Right cardiac atrium (tissue), 5 donors: ENCODE measurements around the gene SDK1. TPM values are rescaled to one million over a fixed set of nuclear protein-coding genes. Genes with fewer than 3 reads are reported as not detected.
"Not testable (repeated sequence)": the region's sequence is repeated elsewhere in the genome, so short reads cannot be mapped to it uniquely, and the experiment has no call there.

Experiments used
- ATAC-seq, 2 donors: fragments of 200-7000 bp; cut with Tn5 transposase; one replicate each; pipeline versions ENCODE4 v1.8.0 to v1.9.1; 2020; ENCODE audit warnings: moderate library complexity in 2 of 2, mild to moderate bottlenecking in 1 of 2
- DNase-seq, 3 donors: peaks; one replicate each; pipeline ENCODE4 v3.0.0-alpha.2; 2020
- H3K27ac ChIP-seq: one replicate; pipeline ENCODE4 v1.5.1; 2013; ENCODE audit warnings: mild to moderate bottlenecking, low read length, control low read depth, moderate library complexity
- H3K27me3 ChIP-seq: one replicate; pipeline ENCODE4 v1.6.1; 2013; ENCODE audit not compliant: control insufficient read depth, insufficient read depth
- H3K4me1 ChIP-seq: one replicate; pipeline ENCODE4 v1.6.1; 2013; ENCODE audit warnings: low read length; ENCODE audit not compliant: control insufficient read depth, insufficient read depth
- H3K4me3 ChIP-seq: one replicate; pipeline ENCODE4 v1.5.1; 2013; ENCODE audit warnings: low read length, control low read depth
- H3K9me3 ChIP-seq: one replicate; pipeline ENCODE4 v1.6.1; 2013; ENCODE audit warnings: low read length; ENCODE audit not compliant: control insufficient read depth
- WGBS: extraction: QIAGEN DNeasy Blood & Tissue Kit; methylation state at CpG from one replicate; pipeline ENCODE4 v1.1.7; 2013; 5-methylcytosine and 5-hydroxymethylcytosine counted together
- intact Hi-C, 4 donors: fragments of 100-400 bp; cut with DNase I; formaldehyde crosslinking; loops; one replicate each; pipeline versions ENCODE4 v1.11.0 to v1.14.0; 2022 to 2023
- polyA plus RNA-seq: library from polyadenylated mRNA; stranded (reverse); fragments of 200-250 nt; gene quantifications from one replicate; pipeline ENCODE4 v1.2.3, GENCODE V29; 2013
- total RNA-seq, 4 donors: library from RNA; stranded (reverse); fragmentation: NEBNext Ultra II Directional; extraction: Animal tissue kit (Norgen Biotek cat#: 25700); gene quantifications; one replicate each; pipeline ENCODE4 v1.2.1, GENCODE V29; 2021
- donor health status: healthy with polysubstance abuse.
- donor health status: DM: no; HTN: yes; CAD: no.
- donor health status: DM: no; HTN: no; CAD: no.
- donor health status: DM: no; HTN: yes; CAD: no; lungs with severe emphysema.
- donor health status: DM: yes; HTN: yes; CAD: no.

The SDK1 gene
- total and polyA plus RNA-seq, 5 donors: 0.97 to 3.2 (median 2.4) TPM

- Histone ChIP-seq H3K4me1 (no peaks in the 10 kb centered on the region), H3K27ac (no peak overlapping the region), H3K4me3 (no peak overlapping the region), H3K9me3 (no peaks in the 10 kb centered on the region), H3K27me3 (no peaks in the 10 kb centered on the region)
- DNase-seq (no peak), ATAC-seq (no peak)
- 92% methylated on average over 1 of the region's 1 CpG for WGBS
- intact Hi-C loops: no loop called here
These were observed 452.8 kb downstream of the SDK1 start for GRCh38 chr7:3753868-3754267.

DNA sequence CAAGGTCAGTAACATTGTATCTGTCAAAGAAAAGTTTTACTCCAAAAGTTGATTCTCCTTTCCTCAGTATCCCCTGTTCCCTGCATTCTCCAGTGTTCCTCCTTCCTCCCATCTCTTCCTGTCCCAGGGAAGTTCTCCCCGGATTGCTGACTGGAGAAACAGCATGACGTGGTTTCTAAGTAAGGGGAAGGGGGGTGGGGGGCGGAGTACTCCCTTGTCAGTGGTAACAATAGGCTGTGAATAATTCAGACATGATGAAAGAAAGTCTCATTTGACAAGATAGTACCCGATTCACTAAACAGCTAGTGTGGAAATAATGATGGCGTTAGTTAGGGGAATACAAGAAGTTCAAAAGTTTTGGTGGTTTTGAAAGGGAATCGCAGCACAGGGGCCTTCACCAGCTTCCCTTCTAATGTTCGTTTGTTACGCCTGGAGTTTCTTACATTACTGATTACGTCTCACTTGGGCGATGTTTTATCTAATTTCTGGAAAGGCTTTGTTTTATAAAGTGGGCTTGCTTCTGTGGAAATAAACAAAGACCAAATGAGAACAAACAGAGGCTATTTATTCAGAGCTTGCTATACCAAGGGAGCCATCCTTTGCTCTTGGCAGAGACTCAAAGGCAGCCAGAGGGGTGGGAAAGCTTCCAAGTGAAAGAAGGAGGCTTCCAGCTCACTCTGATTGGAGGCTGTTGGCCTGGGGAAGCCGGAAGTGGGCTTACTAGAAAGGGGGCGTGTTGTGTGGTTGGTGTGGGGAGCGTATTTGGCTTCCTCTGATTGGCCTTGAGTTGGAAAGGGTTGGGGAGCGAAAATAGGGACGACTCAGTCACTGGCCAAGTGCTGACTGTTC, 453.7 kb downstream of the SDK1 start:
- Histone ChIP-seq H3K4me1 (no peaks in the 10 kb centered on the region), H3K27ac (no peak overlapping the region), H3K27me3 (no peaks in the 10 kb centered on the region), H3K4me3 (no peak overlapping the region), H3K9me3 (no peaks in the 10 kb centered on the region)
- 39% methylated on average over 15 of the region's 15 CpGs for WGBS
- DNase-seq (peak; percentile 54 to 73 (median 58)), ATAC-seq (peak; percentile 89 to 90)
- intact Hi-C loops: no loop called here

- H3K9me3 ChIP-seq, H3K27ac ChIP-seq, H3K4me1 ChIP-seq, DNase-seq, intact Hi-C loops, ATAC-seq, H3K4me3 ChIP-seq, H3K27me3 ChIP-seq: not testable (repeated sequence)
- 94% methylated on average over 8 of the region's 8 CpGs for WGBS
These were observed 454.9 kb downstream of the SDK1 start for GRCh38 chr7:3755778-3756453.

GRCh38 chr7:3757059-3757458, 456.0 kb downstream of the SDK1 start:
- intact Hi-C loops: no loop called here
- Histone ChIP-seq H3K27me3 (no peaks in the 10 kb centered on the region), H3K9me3 (no peaks in the 10 kb centered on the region), H3K4me1 (no peaks in the 10 kb centered on the region), H3K27ac (no peak overlapping the region), H3K4me3 (no peak overlapping the region)
- 82% methylated on average over 3 of the region's 3 CpGs for WGBS
- ATAC-seq (no peak), DNase-seq (no peak)

DNA sequence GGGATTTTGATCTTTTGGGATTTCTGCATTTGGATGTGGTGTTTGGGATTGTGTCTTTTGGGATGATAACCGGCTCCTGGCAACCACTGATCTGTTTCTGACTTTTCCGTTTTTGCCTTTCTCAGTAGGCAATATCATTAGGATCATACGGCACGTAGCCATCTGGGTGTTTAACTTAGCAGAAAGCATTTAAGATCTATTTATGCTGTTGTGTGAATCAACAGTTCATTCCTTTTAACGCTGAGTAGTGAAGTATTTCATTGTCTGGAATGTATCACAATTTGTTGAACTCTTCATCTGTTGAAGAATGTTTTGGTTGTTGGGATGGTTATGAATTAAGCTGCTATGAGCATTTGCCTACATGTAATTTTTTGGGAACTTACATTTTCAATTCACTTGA, 459.6 kb downstream of the SDK1 start:
- H3K4me1 ChIP-seq: no peaks in the 10 kb centered on the region
- H3K27me3 ChIP-seq: no peaks in the 10 kb centered on the region
- no peaks in the 10 kb centered on the region for H3K9me3 ChIP-seq
- DNase-seq: no peak
- 58% methylated on average over 5 of the region's 5 CpGs for WGBS
- H3K27ac ChIP-seq: no peak overlapping the region
- H3K4me3 ChIP-seq: no peak overlapping the region
- intact Hi-C loops: no loop called here
- no peak for ATAC-seq

GRCh38 chr7:3762146-3762831, 461.2 kb downstream of the SDK1 start:
- WGBS: 90% methylated on average over 11 of the region's 11 CpGs
- Histone ChIP-seq H3K4me1 (no peaks in the 10 kb centered on the region), H3K4me3 (no peak overlapping the region), H3K27me3 (no peaks in the 10 kb centered on the region), H3K9me3 (no peaks in the 10 kb centered on the region), H3K27ac (no peak overlapping the region)
- DNase-seq (no peak), ATAC-seq (no peak)
- intact Hi-C loops: no loop called here

- no peaks in the 10 kb centered on the region for H3K9me3 ChIP-seq
- H3K4me3 ChIP-seq: no peak overlapping the region
- no peak for DNase-seq
- no peaks in the 10 kb centered on the region for H3K27me3 ChIP-seq
- no peaks in the 10 kb centered on the region for H3K4me1 ChIP-seq
- WGBS: 80% methylated on average over 9 of the region's 9 CpGs
- H3K27ac ChIP-seq: no peak overlapping the region
- intact Hi-C loops: no loop called here
- ATAC-seq: no peak
These were observed 467.1 kb downstream of the SDK1 start for GRCh38 chr7:3767917-3768777.

DNA sequence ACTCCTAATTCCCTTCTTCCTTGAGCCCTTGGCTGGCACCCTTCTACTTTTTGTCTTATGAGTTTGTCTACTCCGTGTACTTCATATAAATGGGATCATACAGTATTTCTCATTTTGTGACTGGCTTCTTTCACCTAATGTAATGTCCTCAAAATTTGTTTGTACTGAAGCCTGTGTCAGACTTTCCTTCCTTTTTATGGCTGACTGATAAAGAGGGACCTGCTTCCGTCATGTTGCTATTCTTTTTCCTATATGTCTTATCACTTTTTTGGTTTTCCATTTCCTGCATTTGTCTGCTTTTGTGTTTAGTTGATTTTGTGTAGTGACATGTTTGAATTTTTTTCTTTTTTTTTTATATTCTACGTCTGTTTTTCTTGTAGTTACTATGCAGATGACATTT, 470.9 kb downstream of the SDK1 start:
- no peak for ATAC-seq
- intact Hi-C loops: no loop called here
- no peaks in the 10 kb centered on the region for H3K9me3 ChIP-seq
- WGBS: 62% methylated on average over 3 of the region's 3 CpGs
- no peaks in the 10 kb centered on the region for H3K27me3 ChIP-seq
- DNase-seq: no peak
- H3K4me1 ChIP-seq: no peaks in the 10 kb centered on the region
- no peak overlapping the region for H3K27ac ChIP-seq
- H3K4me3 ChIP-seq: no peak overlapping the region

DNA sequence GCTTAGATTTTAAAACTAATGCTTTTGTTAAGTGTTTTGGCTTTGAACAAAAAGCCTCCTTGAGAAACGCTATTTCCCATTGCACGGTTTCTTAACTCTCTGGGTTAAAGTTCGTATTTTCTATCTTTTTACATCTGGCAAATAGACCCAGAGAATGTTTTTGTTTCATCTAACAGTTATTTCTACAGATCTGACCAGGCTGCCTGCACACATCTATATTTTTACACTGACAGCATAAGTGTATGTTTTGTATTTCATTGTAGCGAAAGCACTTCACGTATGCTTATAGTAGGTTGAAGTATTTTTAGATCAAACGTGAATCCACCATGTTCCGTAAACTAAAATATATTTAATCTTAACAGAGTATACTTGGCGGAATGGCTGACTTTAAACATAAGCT, 477.3 kb downstream of the SDK1 start:
- H3K27me3 ChIP-seq: no peaks in the 10 kb centered on the region
- H3K27ac ChIP-seq: no peak overlapping the region
- ATAC-seq (no peak), DNase-seq (no peak)
- no peaks in the 10 kb centered on the region for H3K4me1 ChIP-seq
- peaks cover 6% of the 10 kb centered on the region for H3K9me3 ChIP-seq
- H3K4me3 ChIP-seq: no peak overlapping the region
- WGBS: 86% methylated on average over 8 of the region's 8 CpGs
- intact Hi-C loops: no loop called here

GRCh38 chr7:3780016-3780415, 479.0 kb downstream of the SDK1 start:
- Histone ChIP-seq H3K4me1 (no peaks in the 10 kb centered on the region), H3K4me3 (no peak overlapping the region), H3K27me3 (no peaks in the 10 kb centered on the region), H3K9me3 (peaks cover 6% of the 10 kb centered on the region), H3K27ac (no peak overlapping the region)
- WGBS: 84% methylated on average over 2 of the region's 2 CpGs
- ATAC-seq: no peak
- no peak for DNase-seq
- intact Hi-C loops: no loop called here
